Activated CD8-positive, alpha-beta T cell treated with anti-CD3 and anti-CD28 coated beads for 36 hours (primary cell): Measurements from ENCODE around the gene CEP41. TPM values are rescaled to one million over a fixed set of nuclear protein-coding genes. Genes with fewer than 3 reads are reported as not detected.

Source experiments
- ATAC-seq: fragments of 200-7000 bp; cut with Tn5 transposase; one replicate; pipeline ENCODE4 v1.10.0; 2021; ENCODE audit warnings: mild to moderate bottlenecking, moderate library complexity
- CTCF ChIA-PET: fragments of 350-600 bp; sonication (Branson Sonifier 250); formaldehyde crosslinking; loops from one replicate; lab custom pipeline; 2021; ENCODE audit warnings: antibody characterized with exemption; lab: Charles Lee
- POLR2A ChIA-PET: fragments of 350-600 bp; sonication (Branson Sonifier 250); formaldehyde crosslinking; loops from one replicate; lab custom pipeline; 2021; ENCODE audit warnings: antibody characterized with exemption; lab: Charles Lee
- DNase-seq: peaks from one replicate; pipeline ENCODE4 v3.0.0-alpha.2; 2020
- H3K27ac Mint-ChIP-seq: one replicate; pipeline ENCODE4 v1.8.0; 2021; ENCODE audit warnings: mild to moderate bottlenecking, mixed read lengths
- H3K27me3 Mint-ChIP-seq: one replicate; pipeline ENCODE4 v1.8.0; 2021; ENCODE audit warnings: mixed read lengths
- H3K36me3 Mint-ChIP-seq: one replicate; pipeline ENCODE4 v1.8.0; 2021; ENCODE audit warnings: low read depth, mixed read lengths
- H3K4me1 Mint-ChIP-seq: one replicate; pipeline ENCODE4 v1.8.0; 2021; ENCODE audit warnings: low read depth, mixed read lengths
- H3K4me3 Mint-ChIP-seq: one replicate; pipeline ENCODE4 v1.8.0; 2021; ENCODE audit warnings: mild to moderate bottlenecking, moderate library complexity, mixed read lengths
- H3K9me3 Mint-ChIP-seq: one replicate; pipeline ENCODE4 v1.8.0; 2021; ENCODE audit warnings: mixed read lengths
- CTCF ChIP-seq: fragments of 200-600 bp; IDR thresholded peaks from one replicate; pipeline ENCODE4 v1.8.0; 2022; ENCODE audit warnings: antibody characterized with exemption, mild to moderate bottlenecking
- intact Hi-C: fragments of 100-400 bp; cut with micrococcal nuclease; formaldehyde crosslinking; loops from one replicate; pipeline ENCODE4 v1.10.0; 2022
- total RNA-seq, 2 experiments: library from RNA; stranded (reverse); gene quantifications; one replicate each; pipeline ENCODE4 v1.2.3, GENCODE V29; 2021

CEP41 gene
- total RNA-seq, 2 experiments from 2014 or later, result 28.0 to 28.1 TPM

- intact Hi-C loops, result no loop called here
- no peaks in the 10 kb centered on the region for H3K27me3 Mint-ChIP-seq
- no peak for TF ChIP-seq CTCF
- POLR2A ChIA-PET, result interaction anchor here (0.6 to 1.5 kb wide), 2 partner anchors 21 to 434 kb away, joined by 3 to 4 read pairs; no protein-coding TSS in a partner anchor
- DNase-seq (no peak), ATAC-seq (no peak)
- CTCF ChIA-PET, result no interaction called here
- no peaks in the 10 kb centered on the region for H3K36me3 Mint-ChIP-seq
- H3K4me3 Mint-ChIP-seq, result no peak overlapping the region
- H3K27ac Mint-ChIP-seq, result no peak overlapping the region
- peaks cover 20% of the 10 kb centered on the region for H3K4me1 Mint-ChIP-seq
- H3K9me3 Mint-ChIP-seq, result peaks cover 5% of the 10 kb centered on the region
Measured at GRCh38 chr7:130371046-130371445, 69.8 kb downstream of the CEP41 start.

- TF ChIP-seq CTCF, result no peak
- CTCF ChIA-PET, result no interaction called here
- H3K27me3 Mint-ChIP-seq, result no peaks in the 10 kb centered on the region
- no peak overlapping the region for H3K4me3 Mint-ChIP-seq
- H3K4me1 Mint-ChIP-seq, result peaks cover 25% of the 10 kb centered on the region
- intact Hi-C loops, result no loop called here
- ATAC-seq (no peak), DNase-seq (no peak)
- peaks cover 3% of the 10 kb centered on the region for H3K9me3 Mint-ChIP-seq
- H3K36me3 Mint-ChIP-seq, result no peaks in the 10 kb centered on the region
- no peak overlapping the region for H3K27ac Mint-ChIP-seq
- POLR2A ChIA-PET, result interaction anchor here (1.5 kb wide), 1 partner anchor 22 kb away, joined by 4 read pairs; no protein-coding TSS in a partner anchor
Measured at GRCh38 chr7:130369831-130370550, 70.8 kb downstream of the CEP41 start.

GRCh38 chr7:130369110-130369711 lies 71.6 kb downstream of the CEP41 start:
- Mint-ChIP-seq H3K27ac (no peak overlapping the region), H3K9me3 (peaks cover 3% of the 10 kb centered on the region), H3K4me1 (peaks cover 25% of the 10 kb centered on the region), H3K36me3 (no peaks in the 10 kb centered on the region), H3K4me3 (no peak overlapping the region), H3K27me3 (no peaks in the 10 kb centered on the region)
- POLR2A ChIA-PET, result no interaction called here
- CTCF ChIA-PET, result interaction anchor here (1.0 kb wide), 1 partner anchor 73 kb away, joined by 3 read pairs; no protein-coding TSS in a partner anchor
- ATAC-seq, result peak; percentile 19
- intact Hi-C loops, result no loop called here
- peak; percentile 12 for DNase-seq
- TF ChIP-seq CTCF, result no peak

- ATAC-seq (no peak), DNase-seq (no peak)
- intact Hi-C loops, result no loop called here
- no peak overlapping the region for H3K27ac Mint-ChIP-seq
- H3K27me3 Mint-ChIP-seq, result no peaks in the 10 kb centered on the region
- no peak overlapping the region for H3K4me3 Mint-ChIP-seq
- no peaks in the 10 kb centered on the region for H3K36me3 Mint-ChIP-seq
- ChIA-PET POLR2A (interaction anchor here (0.7 to 1.3 kb wide), 4 partner anchors 23 to 74 kb away, joined by 3 read pairs; partner anchors contain the start of genes CEP41 and CPA5), CTCF (interaction anchor here (1.0 kb wide), 1 partner anchor 74 kb away, joined by 3 read pairs; no protein-coding TSS in a partner anchor)
- TF ChIP-seq CTCF, result no peak
- H3K9me3 Mint-ChIP-seq, result peaks cover 3% of the 10 kb centered on the region
- H3K4me1 Mint-ChIP-seq, result peaks cover 28% of the 10 kb centered on the region
Measured at GRCh38 chr7:130367836-130368746, 72.7 kb downstream of the CEP41 start.
